HEK293T (cell line): ENCODE measurements around the gene THSD4.

Experiments
- BHLHE40 ChIP-seq: fragments of 450-650 bp; IDR thresholded peaks from 2 replicates; pipeline ENCODE4 v1.6.1; 2016; ENCODE audit warnings: mild to moderate bottlenecking, moderate library complexity, borderline replicate concordance
- CTBP1 ChIP-seq: fragments of 450-650 bp; IDR thresholded peaks from 2 replicates; pipeline ENCODE4 v1.6.1; 2016; ENCODE audit warnings: borderline replicate concordance
- FOXA1 ChIP-seq: fragments of 450-650 bp; IDR thresholded peaks from 2 replicates; pipeline ENCODE4 v1.6.1; 2016; ENCODE audit warnings: mild to moderate bottlenecking
- SP1 ChIP-seq: fragments of 450-650 bp; IDR thresholded peaks from 2 replicates; pipeline ENCODE4 v1.6.1; 2017

GRCh38 chr15:71197620-71198019 lies 82.3 kb downstream of the THSD4 start:
- no peak for TF ChIP-seq BHLHE40
- TF ChIP-seq FOXA1 = no peak
- TF ChIP-seq CTBP1 = no peak
- no peak for TF ChIP-seq SP1
